Hippocampal formation (tissue), 2 donors: ENCODE results near the gene CLIC1.

ENCODE experiments used
- DNase-seq, 2 donors: peaks; one replicate each; lab custom pipeline; 2025; lab: John Stamatoyannopoulos, UW

Gene CLIC1

GRCh38 chr6:31768363-31769257 lies 32.3 kb upstream of the CLIC1 start:
- DNase-seq, result no peak

DNA sequence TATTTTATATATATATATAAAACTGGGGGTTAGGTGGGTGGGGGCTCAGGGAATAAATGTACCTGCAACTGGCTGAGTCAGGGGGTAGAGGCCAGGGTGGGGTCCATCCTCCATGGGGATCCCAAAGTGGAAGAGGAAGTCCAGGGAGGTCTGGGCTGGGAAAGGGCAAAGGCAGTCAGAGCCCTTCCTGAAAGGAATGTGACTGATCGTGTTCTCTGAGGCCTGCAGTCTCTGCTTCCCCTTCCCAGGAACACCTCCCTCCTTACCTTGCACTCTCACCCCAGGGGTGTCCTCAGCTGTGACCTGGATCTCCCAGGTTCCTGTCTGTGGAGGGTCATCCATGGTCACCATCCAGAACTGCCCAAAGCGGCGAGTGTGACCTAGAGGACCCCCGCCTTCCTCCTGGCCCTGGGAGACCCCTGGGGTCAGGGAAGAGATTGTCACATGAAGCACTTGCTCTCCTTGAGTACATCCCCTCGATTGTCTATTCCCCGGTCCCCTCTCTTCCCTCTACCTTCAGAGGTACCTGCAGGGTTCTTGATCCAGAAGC lies 30.8 kb upstream of the CLIC1 start:
- DNase-seq, result no peak

DNA sequence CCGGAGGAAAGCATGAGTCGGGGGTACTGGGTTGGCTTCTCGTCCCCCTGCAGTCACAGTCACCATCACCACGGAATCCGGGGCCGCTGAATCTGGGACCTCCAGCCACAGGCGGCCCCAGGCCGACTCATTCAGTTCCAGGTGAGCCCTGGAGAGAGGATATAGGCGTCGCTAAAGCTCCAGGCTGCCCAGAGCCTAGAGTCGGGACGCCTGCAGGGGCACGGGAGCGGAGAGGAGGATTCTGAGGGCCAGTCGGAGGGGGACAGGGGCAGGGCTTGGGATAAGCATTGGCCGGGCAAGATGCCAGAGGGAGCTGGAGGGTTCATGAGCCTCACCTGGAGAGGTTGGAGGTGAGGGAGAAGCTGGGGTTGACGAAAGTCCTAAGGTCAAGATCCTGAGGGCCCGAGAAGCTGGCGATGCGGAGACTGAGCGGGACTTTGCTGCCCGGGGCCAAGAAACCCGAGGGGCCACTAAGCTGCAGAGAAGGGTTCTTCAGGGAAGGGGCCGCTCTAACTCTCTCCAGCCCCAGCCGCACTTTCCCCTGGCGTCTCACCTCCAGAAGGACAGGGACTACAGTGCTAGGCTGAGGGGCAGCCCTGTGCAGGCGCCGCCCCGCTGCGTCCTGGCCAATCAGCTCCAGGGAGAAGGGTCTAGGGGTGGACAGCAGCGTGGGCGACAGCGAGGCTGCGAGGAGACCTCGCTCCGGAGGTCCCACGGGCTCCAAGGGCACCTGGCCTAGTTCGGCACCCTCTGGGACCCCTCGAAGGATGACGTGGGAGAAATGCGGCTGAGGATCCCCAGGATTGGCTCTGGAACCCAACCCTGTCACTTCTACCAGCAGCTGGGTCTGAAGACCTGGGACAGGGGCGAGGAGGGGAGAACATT lies 29.8 kb upstream of the CLIC1 start:
- no peak for DNase-seq

DNA sequence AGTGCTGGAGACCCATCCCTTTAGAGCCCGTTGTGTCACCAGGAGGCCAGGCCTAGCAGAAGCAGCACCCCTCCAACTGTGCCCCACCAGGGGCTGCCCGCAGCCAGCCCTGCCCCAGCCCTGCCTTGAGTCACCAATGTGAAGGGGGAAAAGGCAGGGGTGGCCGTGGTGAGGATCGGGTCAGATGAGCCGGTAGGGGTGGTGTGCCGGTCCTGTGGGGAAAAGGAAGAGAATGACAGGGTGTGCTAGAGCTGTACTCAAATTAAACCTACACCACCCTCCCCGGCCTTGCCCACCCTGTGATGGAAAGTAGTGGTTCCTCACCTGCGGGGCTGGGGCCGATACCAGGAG lies 29.2 kb upstream of the CLIC1 start:
- no peak for DNase-seq

- DNase-seq, result no peak
Observed at GRCh38 chr6:31764198-31764597, 27.9 kb upstream of the CLIC1 start.

- no peak for DNase-seq
Observed at GRCh38 chr6:31763619-31763940, 27.2 kb upstream of the CLIC1 start.

DNA sequence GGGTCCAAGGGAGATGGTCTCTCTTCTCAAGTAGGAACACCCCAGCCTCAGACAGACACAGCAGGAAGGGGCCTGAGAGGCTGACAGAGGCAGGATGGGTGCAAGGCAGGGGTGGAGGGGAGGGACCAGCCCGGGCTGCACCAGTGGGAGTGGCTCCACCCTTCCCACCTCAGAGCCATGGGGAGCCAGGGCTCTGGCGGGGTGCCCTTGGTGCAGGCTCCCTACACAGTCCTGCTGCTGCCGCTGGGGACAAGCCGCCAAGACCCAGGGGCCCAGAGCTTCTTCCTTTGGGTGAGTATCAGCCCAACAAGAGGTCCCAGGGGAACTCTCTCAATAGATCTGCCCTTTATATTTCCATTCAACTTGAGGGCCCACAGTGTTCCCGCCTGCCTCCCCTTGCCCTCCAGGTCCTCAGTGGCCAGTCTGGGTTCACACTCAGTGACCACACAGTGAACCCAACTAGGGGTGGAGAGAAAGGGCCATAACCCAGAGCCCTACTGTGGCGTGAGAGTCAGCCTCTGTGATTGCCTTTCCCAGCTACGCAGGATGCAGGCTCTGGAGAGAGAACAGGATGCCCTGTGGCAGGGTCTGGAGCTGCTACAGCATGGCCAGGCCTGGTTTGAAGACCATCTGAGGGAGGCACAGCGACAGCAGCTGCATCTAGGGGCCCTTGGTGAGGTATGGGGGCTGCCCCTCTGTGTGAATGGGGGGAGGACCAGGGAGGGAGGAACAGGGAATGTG lies 26.7 kb upstream of the CLIC1 start:
- no peak for DNase-seq

- no peak for DNase-seq
Observed at GRCh38 chr6:31762356-31762755, 26.0 kb upstream of the CLIC1 start, which contains the start of gene SAPCD1. Gene SAPCD1, plus strand, starts transcription at chr6:31762656. Its CDS starts 399 bp downstream, at chr6:31763055.

GRCh38 chr6:31761343-31761742 lies 25.0 kb upstream of the CLIC1 start:
- DNase-seq, result no peak

DNA sequence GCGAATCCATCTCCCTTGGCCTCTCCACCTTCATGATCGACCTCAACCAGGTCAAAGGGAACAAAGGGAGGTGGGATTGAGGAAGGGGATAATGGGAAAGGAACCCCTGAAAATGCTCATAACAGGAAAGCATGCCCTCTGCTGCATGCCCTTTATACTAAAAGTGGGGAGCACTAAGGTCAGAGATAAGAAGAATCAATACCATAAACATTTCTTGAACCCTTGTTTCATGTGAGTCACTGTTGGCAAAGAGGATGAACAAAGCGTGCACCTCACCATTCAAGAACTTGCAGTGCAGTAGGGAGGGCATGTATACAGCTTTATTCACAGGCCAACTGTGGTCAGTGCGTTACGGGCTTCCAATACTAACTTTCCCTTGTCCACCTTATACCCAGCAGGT lies 24.5 kb upstream of the CLIC1 start:
- no peak for DNase-seq

DNA sequence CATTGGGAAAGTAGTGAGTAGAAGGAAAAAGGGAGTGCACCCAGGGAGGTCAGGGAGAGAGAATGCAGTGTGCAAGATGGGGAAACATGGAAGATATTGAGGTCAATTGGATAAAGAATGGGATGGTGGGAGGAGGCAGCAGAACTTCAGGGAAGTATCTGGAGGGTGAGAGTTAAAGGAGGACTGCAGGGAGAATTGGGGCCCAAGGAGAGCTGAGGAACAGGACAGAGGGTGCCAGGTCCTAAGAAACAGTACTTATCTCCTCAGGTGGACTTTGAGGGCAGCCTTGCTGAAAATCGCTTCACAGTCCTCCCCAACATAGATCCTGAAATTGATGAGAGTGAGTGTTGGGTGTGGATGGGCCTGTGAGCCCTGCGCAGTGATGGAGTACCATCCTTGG lies 22.0 kb upstream of the CLIC1 start:
- no peak for DNase-seq

DNA sequence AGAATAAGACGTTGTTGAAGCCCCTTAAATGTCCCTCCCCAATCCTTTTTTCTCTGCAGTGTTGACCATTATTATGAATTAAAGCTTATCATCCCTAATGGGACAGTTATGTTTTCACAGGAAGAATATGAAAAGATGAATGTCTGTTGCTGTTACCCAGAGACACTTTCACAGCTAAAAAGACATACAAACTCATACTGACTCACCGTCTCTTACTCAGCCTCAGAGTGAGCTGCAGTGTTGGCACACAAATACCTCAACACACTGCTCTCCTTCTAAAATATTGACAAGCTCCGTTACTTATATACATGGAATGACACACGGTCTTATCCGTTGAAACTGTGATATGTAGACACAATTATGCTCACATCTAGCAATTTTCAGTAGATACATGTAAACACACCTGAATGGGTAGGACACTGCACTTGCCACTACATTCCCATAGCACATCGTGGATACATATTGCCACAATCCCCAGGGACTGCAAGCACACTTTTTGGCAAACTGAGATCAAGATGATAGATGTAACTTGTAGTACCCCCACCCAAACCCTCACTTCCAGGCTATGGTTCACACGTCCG lies 16.5 kb upstream of the CLIC1 start:
- DNase-seq, result no peak

GRCh38 chr6:31750411-31751022 lies 14.2 kb upstream of the CLIC1 start:
- DNase-seq, result no peak

DNA sequence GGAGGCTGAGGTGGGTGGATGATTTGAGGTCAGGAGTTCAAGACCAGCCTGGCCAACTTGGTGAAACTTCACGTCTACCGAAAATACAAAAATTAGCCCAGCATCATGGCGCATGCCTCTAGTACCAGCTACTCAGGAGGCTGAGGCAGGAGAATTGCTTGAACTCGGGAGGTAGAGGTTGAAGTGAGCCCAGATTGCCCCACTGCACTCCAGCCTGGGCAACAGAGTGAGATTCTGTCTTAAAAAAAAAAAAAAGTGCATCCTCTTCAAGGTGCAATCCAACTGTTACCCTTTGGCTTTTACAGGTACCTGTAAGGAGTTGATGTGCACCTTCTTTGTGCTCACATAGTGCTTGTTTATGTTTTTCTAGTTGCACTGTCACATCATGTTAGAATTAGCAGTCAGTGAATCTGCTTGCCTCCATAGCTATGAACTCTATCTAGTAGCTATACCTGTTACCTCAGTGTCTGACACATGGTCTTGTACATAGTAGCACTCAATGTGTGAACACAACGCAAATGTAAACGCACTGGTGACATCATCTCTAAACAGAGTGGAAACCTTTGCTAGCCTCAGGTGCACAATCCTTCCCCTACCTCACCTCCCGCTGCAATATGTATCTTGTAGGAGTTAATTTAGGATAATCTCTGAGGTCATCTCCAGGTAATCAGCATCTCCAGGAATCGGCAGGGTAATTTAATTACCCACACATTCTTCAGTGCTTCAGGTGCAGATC lies 13.1 kb upstream of the CLIC1 start:
- DNase-seq, result no peak

GRCh38 chr6:31744422-31744821 lies 8.1 kb upstream of the CLIC1 start:
- DNase-seq, result no peak

GRCh38 chr6:31742894-31743293 lies 6.6 kb upstream of the CLIC1 start:
- DNase-seq, result no peak

DNA sequence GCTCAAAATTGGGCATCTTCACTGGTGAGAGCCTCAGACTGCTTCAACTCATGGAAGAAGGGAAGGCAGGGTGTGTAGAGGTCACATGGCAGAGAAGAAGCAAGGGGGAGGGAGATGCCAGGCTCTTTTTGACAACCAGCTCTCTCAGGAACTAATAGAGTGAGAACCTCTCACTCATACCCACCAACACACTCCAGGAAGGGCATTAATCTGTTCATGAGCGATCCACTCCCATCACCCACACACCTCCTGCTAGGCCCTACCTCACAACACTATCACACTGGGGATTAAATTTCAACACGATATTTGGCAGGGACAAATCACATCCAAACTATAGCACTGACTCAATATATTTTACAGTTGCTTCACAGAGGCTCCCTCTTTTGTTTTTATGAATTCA lies 5.5 kb upstream of the CLIC1 start:
- no peak for DNase-seq

- DNase-seq, result peak in 1 of 2 donors; percentile 32
Observed at GRCh38 chr6:31740397-31741223, 4.3 kb upstream of the CLIC1 start.

GRCh38 chr6:31739639-31740396 lies 3.5 kb upstream of the CLIC1 start, which contains the start of gene MSH5:
Gene MSH5, plus strand, starts transcription at chr6:31740005. Its CDS starts 462 bp downstream, at chr6:31740467.
- peak; percentile 95 to 97 for DNase-seq
